ENCODE measurements around the gene CACNG7.

- TF ChIP-seq CTCF (conservative IDR thresholded peaks at IDR 0.05; ENCODE audit: low read depth, low read length): no peak
- TF ChIP-seq EZH2 (IDR thresholded peaks at IDR 0.05; ENCODE audit: low read length, unreplicated experiment): no peak
Measured at GRCh38 chr19:53992211-53992610, 83.1 kb downstream of the CACNG7 start.

Data from PC-3 (cell line).